Mesenteric fat pad (tissue), 1 donor: ENCODE data around the gene RASGRF1. TPM values are rescaled to one million over a fixed set of nuclear protein-coding genes. Genes with fewer than 3 reads are reported as not detected.
A peak's percentile ranks its signal among the peaks of the same experiment; 100 is the strongest.
"Not testable (repeated sequence)": the region's sequence is repeated elsewhere in the genome, so short reads cannot be mapped to it uniquely, and the experiment has no call there.

Experiments
- DNase-seq: peaks from one replicate; pipeline ENCODE4 v3.0.0-alpha.2; 2020; ENCODE audit warnings: low spot score
- total RNA-seq: library from RNA; stranded (reverse); fragmentation: NEBNext Ultra II Directional; extraction: Animal tissue kit (Norgen Biotek cat#: 25700); gene quantifications from one replicate; pipeline ENCODE4 v1.2.1, GENCODE V29; 2021
- donor health status: DM: yes; HTN: yes; CAD: no.

Gene RASGRF1
- total RNA-seq, 1 donor from 2014 or later: not detected

GRCh38 chr15:78933187-78933822, 157.3 kb downstream of the RASGRF1 start:
- DNase-seq: no peak

- no peak for DNase-seq
Measured at GRCh38 chr15:78932258-78932808, 158.2 kb downstream of the RASGRF1 start.

- DNase-seq: no peak
Measured at GRCh38 chr15:78931439-78932257, 158.9 kb downstream of the RASGRF1 start.

GRCh38 chr15:78930577-78931388, 159.8 kb downstream of the RASGRF1 start:
- no peak for DNase-seq

- DNase-seq: no peak
Measured at GRCh38 chr15:78929536-78930264, 160.9 kb downstream of the RASGRF1 start.

- DNase-seq: no peak
Measured at GRCh38 chr15:78928616-78929093, 161.9 kb downstream of the RASGRF1 start.

GRCh38 chr15:78928176-78928575, 162.4 kb downstream of the RASGRF1 start:
- DNase-seq: not testable (repeated sequence)

GRCh38 chr15:78927077-78927790, 163.3 kb downstream of the RASGRF1 start:
- no peak for DNase-seq

GRCh38 chr15:78925956-78926743, 164.4 kb downstream of the RASGRF1 start:
- no peak for DNase-seq

GRCh38 chr15:78925076-78925624, 165.4 kb downstream of the RASGRF1 start:
- DNase-seq: no peak

- DNase-seq: no peak
Measured at GRCh38 chr15:78923480-78924360, 166.9 kb downstream of the RASGRF1 start.

GRCh38 chr15:78923015-78923414, 167.6 kb downstream of the RASGRF1 start:
- DNase-seq: no peak

- peak; percentile 68 for DNase-seq
Measured at GRCh38 chr15:78922527-78922926, 168.1 kb downstream of the RASGRF1 start.

- peak; percentile 73 for DNase-seq
Measured at GRCh38 chr15:78921940-78922339, 168.6 kb downstream of the RASGRF1 start.

GRCh38 chr15:78921517-78921916, 169.1 kb downstream of the RASGRF1 start:
- DNase-seq: no peak

GRCh38 chr15:78917888-78918287, 172.7 kb downstream of the RASGRF1 start:
- DNase-seq: no peak

GRCh38 chr15:78916088-78916487, 174.5 kb downstream of the RASGRF1 start:
- no peak for DNase-seq
